Peyer's patch (tissue), 4 donors: Measurements from ENCODE around the gene USH1G. TPM values are rescaled to one million over a fixed set of nuclear protein-coding genes. Genes with fewer than 3 reads are reported as not detected.

Experiments
- DNase-seq, 3 donors: peaks; one replicate each; pipeline ENCODE4 v3.0.0-alpha.2; 2017 to 2019
- H3K27ac ChIP-seq, 4 donors: fragments of 200-600 bp; sonication (generic); one replicate each; pipeline ENCODE4 v1.5.1; 2016 to 2019
- H3K27me3 ChIP-seq, 2 donors: fragments of 200-600 bp; sonication (generic); one replicate each; pipeline ENCODE4 v1.5.1; 2019
- H3K36me3 ChIP-seq, 3 donors: fragments of 200-600 bp; sonication (generic); one replicate each; pipeline ENCODE4 v1.5.1; 2016 to 2019
- H3K4me1 ChIP-seq, 4 donors: fragments of 200-600 bp; sonication (generic); one replicate each; pipeline ENCODE4 v1.5.1; 2016 to 2019
- H3K4me3 ChIP-seq, 4 donors: fragments of 200-600 bp; sonication (generic); 1 replicate in 3 of 4; 2 replicates in 1 of 4; pipeline ENCODE4 v1.5.1; 2016 to 2019; ENCODE audit warnings: mild to moderate bottlenecking in 1 of 4
- H3K9me3 ChIP-seq, 4 donors: fragments of 200-600 bp; sonication (generic); one replicate each; pipeline ENCODE4 v1.5.1; 2016 to 2019; ENCODE audit warnings: mild to moderate bottlenecking in 1 of 4
- POLR2A ChIP-seq, 2 donors: fragments of 450-650 bp; IDR thresholded peaks; one replicate each; pipeline ENCODE4 v1.5.1; 2017; ENCODE audit warnings: antibody characterized with exemption in 2 of 2, mild to moderate bottlenecking in 2 of 2, moderate library complexity in 2 of 2
- total RNA-seq, 4 donors: library from RNA; depleted of rRNA; stranded (reverse); fragments of >200 nt; gene quantifications; one replicate each; pipeline ENCODE4 v1.1.0, GENCODE V29; 2016
- TF ChIP-seq, protein P1 (sequence below), 6 experiments: fragments of 450-650 bp in 4 of 6; fragments of 200-600 bp in 2 of 6; sonication (generic) in 1 of 6; IDR thresholded peaks; one replicate each; pipeline ENCODE4 v1.5.1; 2017 to 2019; ENCODE audit warnings: antibody characterized with exemption in 6 of 6, mild to moderate bottlenecking in 3 of 6, moderate library complexity in 1 of 6

The USH1G gene
- total RNA-seq, 4 donors from 2014 or later = 1.6 to 3.7 (median 2.3) TPM; not detected in 1

DNA sequence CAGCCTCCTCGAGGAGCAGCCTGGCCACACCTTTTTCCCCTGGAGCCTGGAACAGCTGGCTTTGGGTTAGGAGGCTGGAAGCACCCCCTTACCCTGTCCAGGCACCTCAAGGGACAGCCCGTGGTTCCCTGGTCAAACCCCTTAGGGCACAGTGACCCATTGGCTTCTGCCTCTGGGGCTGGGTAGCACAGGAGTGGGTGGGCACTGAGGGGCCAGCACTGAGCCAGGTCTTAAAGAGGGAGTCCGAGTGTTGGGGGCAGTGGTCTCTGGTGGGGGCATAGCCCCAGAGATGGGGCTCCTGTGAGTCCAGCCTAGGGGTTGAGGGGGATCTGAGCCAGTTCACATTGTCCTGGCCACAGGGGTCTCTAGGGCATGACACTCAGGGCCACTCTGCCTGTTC lies 28.0 kb upstream of the USH1G start:
- Histone ChIP-seq H3K4me1 (peaks cover 0 to 30% (median 0%) of the 10 kb centered on the region in 4 donors), H3K36me3 (no peaks in the 10 kb centered on the region), H3K4me3 (no peak overlapping the region), H3K27me3 (no peaks in the 10 kb centered on the region), H3K9me3 (no peaks in the 10 kb centered on the region), H3K27ac (no peak overlapping the region)
- no peak for DNase-seq
- no peak for TF ChIP-seq POLR2A (IDR thresholded peaks at IDR 0.05)
- TF ChIP-seq, protein P1, sequence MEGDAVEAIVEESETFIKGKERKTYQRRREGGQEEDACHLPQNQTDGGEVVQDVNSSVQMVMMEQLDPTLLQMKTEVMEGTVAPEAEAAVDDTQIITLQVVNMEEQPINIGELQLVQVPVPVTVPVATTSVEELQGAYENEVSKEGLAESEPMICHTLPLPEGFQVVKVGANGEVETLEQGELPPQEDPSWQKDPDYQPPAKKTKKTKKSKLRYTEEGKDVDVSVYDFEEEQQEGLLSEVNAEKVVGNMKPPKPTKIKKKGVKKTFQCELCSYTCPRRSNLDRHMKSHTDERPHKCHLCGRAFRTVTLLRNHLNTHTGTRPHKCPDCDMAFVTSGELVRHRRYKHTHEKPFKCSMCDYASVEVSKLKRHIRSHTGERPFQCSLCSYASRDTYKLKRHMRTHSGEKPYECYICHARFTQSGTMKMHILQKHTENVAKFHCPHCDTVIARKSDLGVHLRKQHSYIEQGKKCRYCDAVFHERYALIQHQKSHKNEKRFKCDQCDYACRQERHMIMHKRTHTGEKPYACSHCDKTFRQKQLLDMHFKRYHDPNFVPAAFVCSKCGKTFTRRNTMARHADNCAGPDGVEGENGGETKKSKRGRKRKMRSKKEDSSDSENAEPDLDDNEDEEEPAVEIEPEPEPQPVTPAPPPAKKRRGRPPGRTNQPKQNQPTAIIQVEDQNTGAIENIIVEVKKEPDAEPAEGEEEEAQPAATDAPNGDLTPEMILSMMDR (IDR thresholded peaks at IDR 0.05) = no peak

DNA sequence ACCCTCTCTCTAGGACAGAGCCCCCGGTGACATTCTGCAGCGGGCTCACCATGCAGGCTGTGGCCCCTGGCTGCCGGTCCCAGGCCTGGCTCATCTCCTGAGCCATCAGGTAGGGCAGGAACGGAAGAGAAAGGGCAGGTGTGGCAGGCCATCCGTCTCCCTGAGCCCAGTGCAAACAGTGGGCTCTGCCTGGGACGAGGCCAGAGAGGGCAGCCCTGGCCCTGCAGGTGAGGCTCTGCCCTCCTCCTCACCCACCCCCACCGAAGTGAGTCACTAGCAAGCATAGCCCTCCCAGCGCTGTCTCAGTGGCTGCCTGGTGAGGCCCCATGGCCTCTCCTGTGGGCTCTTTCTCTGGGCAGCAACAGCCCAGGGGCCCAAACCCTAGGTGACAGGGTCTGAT lies 27.2 kb upstream of the USH1G start:
- TF ChIP-seq, protein P1 (IDR thresholded peaks at IDR 0.05) = no peak
- no peak for TF ChIP-seq POLR2A (IDR thresholded peaks at IDR 0.05)
- Histone ChIP-seq H3K9me3 (no peaks in the 10 kb centered on the region), H3K27me3 (no peaks in the 10 kb centered on the region), H3K27ac (no peak overlapping the region), H3K36me3 (no peaks in the 10 kb centered on the region), H3K4me1 (peaks cover 0 to 30% (median 0%) of the 10 kb centered on the region in 4 donors), H3K4me3 (no peak overlapping the region)
- no peak for DNase-seq

DNA sequence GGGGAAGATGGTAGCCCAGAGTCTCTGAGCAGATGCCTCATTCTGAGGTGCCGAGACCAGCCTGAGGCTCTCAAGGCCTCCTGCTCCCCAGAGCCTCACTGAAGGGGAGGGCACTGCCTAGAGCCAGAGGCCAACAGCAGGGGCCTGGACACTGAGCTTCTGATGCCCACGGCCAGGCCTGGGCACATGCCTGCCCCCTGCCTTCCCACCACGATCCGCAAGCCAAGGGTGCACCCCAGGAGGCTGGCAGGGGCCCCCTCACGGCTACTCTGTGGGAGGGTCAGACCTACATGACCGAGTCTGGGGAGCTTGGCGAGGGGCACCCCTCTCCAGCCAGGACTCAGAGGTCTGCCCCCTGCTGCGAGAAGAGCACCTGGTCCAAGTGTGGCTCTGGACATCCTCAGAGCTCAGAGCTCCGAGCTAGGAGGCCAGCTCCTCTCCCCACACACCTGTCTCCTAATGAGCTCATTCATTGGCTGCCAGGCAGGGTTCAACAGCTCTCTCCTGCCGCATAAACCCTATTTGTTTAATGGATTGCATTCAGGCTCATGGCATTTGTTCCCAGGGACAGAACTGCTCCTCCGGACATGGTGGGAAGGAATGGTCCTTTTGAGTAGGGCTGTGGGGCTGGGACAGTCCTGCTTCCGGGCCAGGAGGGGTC lies 26.5 kb upstream of the USH1G start:
- H3K9me3 ChIP-seq = no peaks in the 10 kb centered on the region
- H3K4me3 ChIP-seq = no peak overlapping the region
- H3K27ac ChIP-seq = no peak overlapping the region
- no peak for TF ChIP-seq POLR2A (IDR thresholded peaks at IDR 0.05)
- H3K4me1 ChIP-seq = peaks cover 0 to 30% (median 0%) of the 10 kb centered on the region in 4 donors
- H3K36me3 ChIP-seq = no peaks in the 10 kb centered on the region
- no peak for DNase-seq
- H3K27me3 ChIP-seq = no peaks in the 10 kb centered on the region

DNA sequence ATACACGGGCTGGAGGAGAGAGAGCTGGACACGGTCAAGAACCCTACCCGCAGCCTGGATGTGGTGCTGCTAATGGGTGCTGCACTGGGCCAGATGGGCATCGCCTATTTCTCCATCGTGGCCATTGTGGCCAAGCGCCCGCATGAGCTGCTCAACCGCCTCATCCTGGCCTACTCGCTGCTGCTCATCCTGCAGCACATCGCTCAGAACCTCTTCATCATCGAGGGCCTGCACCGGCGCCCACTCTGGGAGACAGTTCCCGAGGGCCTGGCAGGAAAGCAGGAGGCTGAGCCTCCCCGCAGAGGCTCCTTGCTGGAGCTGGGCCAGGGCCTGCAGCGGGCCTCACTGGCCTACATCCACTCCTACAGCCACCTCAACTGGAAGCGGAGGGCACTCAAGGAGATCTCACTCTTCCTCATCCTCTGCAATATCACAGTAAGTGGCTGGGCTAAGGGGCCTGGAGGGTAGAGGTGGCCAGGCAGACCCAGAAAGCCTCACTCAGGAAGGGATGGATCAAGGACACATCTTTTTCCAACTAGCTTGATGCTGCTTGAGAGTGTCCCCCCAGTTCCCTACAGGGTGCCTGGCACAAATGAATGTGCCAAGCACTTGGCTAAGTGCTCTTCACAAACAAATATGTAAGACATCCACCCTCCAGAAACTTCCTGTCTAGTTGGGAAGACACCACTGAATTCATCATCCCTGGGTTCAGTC lies 24.1 kb upstream of the USH1G start:
- no peaks in the 10 kb centered on the region for H3K36me3 ChIP-seq
- H3K4me3 ChIP-seq = no peak overlapping the region
- TF ChIP-seq, protein P1 (IDR thresholded peaks at IDR 0.05) = no peak
- no peak for TF ChIP-seq POLR2A (IDR thresholded peaks at IDR 0.05)
- H3K27ac ChIP-seq = no peak overlapping the region
- DNase-seq = no peak
- H3K27me3 ChIP-seq = no peaks in the 10 kb centered on the region
- H3K4me1 ChIP-seq = peaks cover 0 to 15% (median 0%) of the 10 kb centered on the region in 4 donors
- H3K9me3 ChIP-seq = no peaks in the 10 kb centered on the region

DNA sequence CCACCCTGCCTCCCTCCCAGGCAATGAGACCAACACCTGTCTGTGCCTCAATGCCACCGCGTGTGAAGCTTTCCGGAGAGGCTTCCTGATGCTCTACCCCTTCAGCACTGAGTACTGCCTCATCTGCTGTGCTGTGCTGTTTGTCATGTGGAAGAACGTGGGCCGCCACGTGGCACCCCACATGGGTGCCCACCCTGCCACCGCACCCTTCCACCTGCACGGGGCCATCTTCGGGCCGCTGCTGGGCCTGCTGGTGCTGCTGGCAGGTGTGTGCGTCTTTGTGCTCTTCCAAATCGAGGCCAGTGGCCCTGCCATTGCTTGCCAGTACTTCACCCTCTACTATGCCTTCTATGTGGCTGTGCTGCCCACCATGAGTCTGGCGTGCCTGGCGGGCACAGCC lies 23.6 kb upstream of the USH1G start:
- TF ChIP-seq, protein P1 (IDR thresholded peaks at IDR 0.05) = no peak
- TF ChIP-seq POLR2A (IDR thresholded peaks at IDR 0.05) = no peak
- DNase-seq = no peak
- Histone ChIP-seq H3K9me3 (no peaks in the 10 kb centered on the region), H3K27ac (no peak overlapping the region), H3K36me3 (no peaks in the 10 kb centered on the region), H3K27me3 (no peaks in the 10 kb centered on the region), H3K4me3 (no peak overlapping the region), H3K4me1 (peaks cover 0 to 9% (median 0%) of the 10 kb centered on the region in 4 donors)

DNA sequence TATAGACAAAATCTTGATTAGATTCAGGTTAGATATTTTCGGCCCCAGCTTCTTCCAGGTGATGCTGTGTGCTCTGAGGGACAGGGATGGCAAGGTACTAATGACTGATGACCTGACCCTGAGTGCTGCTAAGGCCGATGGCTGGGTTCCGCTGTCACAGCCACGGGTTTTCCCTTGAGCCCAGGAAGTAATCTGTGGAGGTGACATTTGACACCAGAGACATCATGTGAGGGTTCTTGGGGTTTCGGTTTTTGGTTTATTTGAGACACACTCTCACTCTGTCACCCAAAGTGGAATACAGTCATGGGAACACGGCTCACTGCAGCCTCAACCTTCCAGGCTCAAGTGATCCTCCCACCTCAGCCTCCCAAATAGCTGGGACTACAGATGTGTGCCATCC lies 22.5 kb upstream of the USH1G start:
- Histone ChIP-seq H3K36me3 (no peaks in the 10 kb centered on the region), H3K9me3 (no peaks in the 10 kb centered on the region), H3K27ac (no peak overlapping the region), H3K4me1 (no peaks in the 10 kb centered on the region), H3K4me3 (no peak overlapping the region), H3K27me3 (no peaks in the 10 kb centered on the region)
- no peak for DNase-seq
- TF ChIP-seq, protein P1 (IDR thresholded peaks at IDR 0.05) = no peak
- TF ChIP-seq POLR2A (IDR thresholded peaks at IDR 0.05) = no peak
